ENCODE measurements around the gene UBE2L5. TPM values are rescaled to one million over a fixed set of nuclear protein-coding genes. Genes with fewer than 3 reads are reported as not detected.
A peak's percentile ranks its signal among the peaks of the same experiment; 100 is the strongest.
"Not testable (repeated sequence)": the region's sequence is repeated elsewhere in the genome, so short reads cannot be mapped to it uniquely, and the experiment has no call there.

Gene UBE2L5
- total and polyA plus RNA-seq, 7 donors, result 0.09 to 1.6 (median 0.78) TPM; not detected in 3

- Histone ChIP-seq H3K27ac (no peak overlapping the region), H3K9me3 (no peaks in the 10 kb centered on the region), H3K4me3 (no peak overlapping the region), H3K36me3 (peaks cover 0 to 7% (median 0%) of the 10 kb centered on the region in 4 donors), H3K4me1 (peaks cover 0 to 12% (median 7%) of the 10 kb centered on the region in 4 donors), H3K27me3 (no peaks in the 10 kb centered on the region)
- no peak for DNase-seq
- intact Hi-C loops (cut with DNase I), result no loop called here
- TF ChIP-seq POLR2A (IDR thresholded peaks at IDR 0.05), result no peak
- TF ChIP-seq CTCF (IDR thresholded peaks at IDR 0.05), result peak in 1 of 4 experiments; percentile 7
- 73 to 77% methylated on average over 4 of the region's 4 CpGs for WGBS, 2 donors
These were observed 31.4 kb downstream of the UBE2L5 start for GRCh38 chr13:30453727-30454126.

GRCh38 chr13:30454991-30455390, 32.7 kb downstream of the UBE2L5 start:
- Histone ChIP-seq H3K4me1 (peaks cover 0 to 18% (median 9%) of the 10 kb centered on the region in 4 donors), H3K27ac (no peak overlapping the region), H3K27me3 (no peaks in the 10 kb centered on the region), H3K9me3 (no peaks in the 10 kb centered on the region), H3K36me3 (peaks cover 0 to 19% (median 0%) of the 10 kb centered on the region in 4 donors), H3K4me3 (no peak overlapping the region)
- TF ChIP-seq POLR2A (IDR thresholded peaks at IDR 0.05), result no peak
- TF ChIP-seq POLR2AphosphoS5 (IDR thresholded peaks at IDR 0.05), result peak in 1 of 4 donors; percentile 8
- no peak for DNase-seq
- 96 to 99% methylated on average over 2 of the region's 2 CpGs for WGBS, 2 donors
- intact Hi-C loops (cut with DNase I), result no loop called here

- H3K4me1 ChIP-seq, result peaks cover 0 to 18% (median 9%) of the 10 kb centered on the region in 4 donors
- H3K9me3 ChIP-seq, result no peaks in the 10 kb centered on the region
- peaks cover 0 to 19% (median 0%) of the 10 kb centered on the region in 4 donors for H3K36me3 ChIP-seq
- no peak for DNase-seq
- WGBS, 2 donors, result 71 to 85% methylated on average over 3 of the region's 3 CpGs
- no peak for TF ChIP-seq POLR2AphosphoS5 (IDR thresholded peaks at IDR 0.05)
- no peak for TF ChIP-seq EP300 (IDR thresholded peaks at IDR 0.05)
- no peak for TF ChIP-seq CTCF (IDR thresholded peaks at IDR 0.05)
- no peak for TF ChIP-seq POLR2A (IDR thresholded peaks at IDR 0.05)
- H3K4me3 ChIP-seq, result no peak overlapping the region
- H3K27me3 ChIP-seq, result no peaks in the 10 kb centered on the region
- intact Hi-C loops (cut with DNase I), result no loop called here
- peak overlapping the region in 3 of 4 donors; percentile 4 to 42 (median 5) for H3K27ac ChIP-seq
These were observed 34.0 kb downstream of the UBE2L5 start for GRCh38 chr13:30456290-30456689.

GRCh38 chr13:30457306-30457891, 35.1 kb downstream of the UBE2L5 start:
- peaks cover 2 to 29% (median 18%) of the 10 kb centered on the region in 4 donors for H3K4me1 ChIP-seq
- H3K9me3 ChIP-seq, result no peaks in the 10 kb centered on the region
- DNase-seq, result no peak
- TF ChIP-seq EP300 (IDR thresholded peaks at IDR 0.05), result no peak
- no peak for TF ChIP-seq CTCF (IDR thresholded peaks at IDR 0.05)
- TF ChIP-seq POLR2A (IDR thresholded peaks at IDR 0.05), result no peak
- no peak for TF ChIP-seq POLR2AphosphoS5 (IDR thresholded peaks at IDR 0.05)
- no peak overlapping the region for H3K4me3 ChIP-seq
- H3K27ac ChIP-seq, result peak overlapping the region in 2 of 4 donors; percentile 1 to 11
- peaks cover 0 to 30% (median 6%) of the 10 kb centered on the region in 4 donors for H3K36me3 ChIP-seq
- WGBS, 2 donors, result 72 to 92% methylated on average over 3 of the region's 3 CpGs
- intact Hi-C loops (cut with DNase I), result no loop called here
- H3K27me3 ChIP-seq, result no peaks in the 10 kb centered on the region

GRCh38 chr13:30461279-30462066, 39.2 kb downstream of the UBE2L5 start:
- WGBS, 2 donors, result 82 to 88% methylated on average over 3 of the region's 3 CpGs
- H3K36me3 ChIP-seq, result peaks cover 0 to 38% (median 9%) of the 10 kb centered on the region in 4 donors
- not testable (repeated sequence) for H3K4me3 ChIP-seq, H3K27me3 ChIP-seq, H3K9me3 ChIP-seq, DNase-seq
- intact Hi-C loops (cut with DNase I), result loop anchor here (5.0 to 10.0 kb wide), 6 partner anchors 119 to 867 kb away; partner anchors contain the start of gene SLC7A1
- peaks cover 2 to 40% (median 29%) of the 10 kb centered on the region in 4 donors for H3K4me1 ChIP-seq
- peak in 3 of 4 experiments; percentile 9 to 54 (median 25) for TF ChIP-seq CTCF (IDR thresholded peaks at IDR 0.05)
- peak overlapping the region; percentile 92 to 99 (median 98) for H3K27ac ChIP-seq
